ENCODE results near the gene PLEKHA7.

DNA sequence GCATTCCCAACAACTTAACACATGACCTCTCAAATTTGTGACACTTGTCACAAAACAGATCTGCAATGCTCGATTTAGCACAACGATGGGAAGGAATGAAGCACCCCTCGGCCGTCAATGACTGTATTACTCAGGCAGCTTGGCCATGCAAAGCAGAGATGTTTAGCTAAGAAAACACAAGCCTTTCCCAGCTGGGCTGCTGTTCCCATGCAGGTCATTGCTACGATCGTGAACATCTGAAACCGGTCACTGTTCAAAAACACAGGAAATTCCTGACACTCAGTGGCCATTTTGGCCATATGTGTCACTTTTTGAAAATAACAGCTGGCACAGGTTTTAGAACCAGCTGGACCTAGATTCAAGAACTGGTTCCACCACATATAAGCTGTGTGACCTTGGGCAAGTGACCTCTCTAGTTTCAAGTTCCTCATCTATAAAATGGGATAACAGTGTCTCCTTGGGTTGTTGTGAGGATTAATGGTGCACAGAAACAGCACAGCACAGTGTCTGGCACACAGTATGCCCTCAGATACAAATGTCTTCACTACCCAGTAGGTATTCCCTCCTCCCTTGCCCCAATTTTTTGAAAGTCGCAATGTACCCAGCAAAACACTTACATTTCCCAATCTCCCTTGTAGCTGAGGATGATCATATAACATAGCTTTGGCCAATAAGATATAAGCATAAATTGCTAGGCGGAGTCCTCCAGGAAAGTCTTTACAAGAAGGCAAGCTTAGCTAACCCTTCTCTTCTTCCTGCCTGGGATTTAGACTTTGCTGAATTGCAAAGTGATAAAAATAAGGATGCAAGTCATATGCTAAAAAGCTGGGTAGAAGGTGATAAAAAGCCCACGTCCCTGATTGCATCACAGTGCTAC lies 182.7 kb downstream of the PLEKHA7 start:
- no peak for TF ChIP-seq POLR2A (IDR thresholded peaks at IDR 0.05)
- TF ChIP-seq, protein P1, sequence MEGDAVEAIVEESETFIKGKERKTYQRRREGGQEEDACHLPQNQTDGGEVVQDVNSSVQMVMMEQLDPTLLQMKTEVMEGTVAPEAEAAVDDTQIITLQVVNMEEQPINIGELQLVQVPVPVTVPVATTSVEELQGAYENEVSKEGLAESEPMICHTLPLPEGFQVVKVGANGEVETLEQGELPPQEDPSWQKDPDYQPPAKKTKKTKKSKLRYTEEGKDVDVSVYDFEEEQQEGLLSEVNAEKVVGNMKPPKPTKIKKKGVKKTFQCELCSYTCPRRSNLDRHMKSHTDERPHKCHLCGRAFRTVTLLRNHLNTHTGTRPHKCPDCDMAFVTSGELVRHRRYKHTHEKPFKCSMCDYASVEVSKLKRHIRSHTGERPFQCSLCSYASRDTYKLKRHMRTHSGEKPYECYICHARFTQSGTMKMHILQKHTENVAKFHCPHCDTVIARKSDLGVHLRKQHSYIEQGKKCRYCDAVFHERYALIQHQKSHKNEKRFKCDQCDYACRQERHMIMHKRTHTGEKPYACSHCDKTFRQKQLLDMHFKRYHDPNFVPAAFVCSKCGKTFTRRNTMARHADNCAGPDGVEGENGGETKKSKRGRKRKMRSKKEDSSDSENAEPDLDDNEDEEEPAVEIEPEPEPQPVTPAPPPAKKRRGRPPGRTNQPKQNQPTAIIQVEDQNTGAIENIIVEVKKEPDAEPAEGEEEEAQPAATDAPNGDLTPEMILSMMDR (IDR thresholded peaks at IDR 0.05): no peak
